Muscle of leg (tissue), 9 donors: ENCODE results near the gene DBI. TPM values are rescaled to one million over a fixed set of nuclear protein-coding genes. Genes with fewer than 3 reads are reported as not detected.

ENCODE experiments used
- polyA plus RNA-seq, 8 donors: library from polyadenylated mRNA; unstranded; fragments of 120-200 nt; gene quantifications; one replicate each; pipeline versions ENCODE4 v1.2.1 to v1.2.3, GENCODE V29; 2013; ENCODE audit warnings: inconsistent platforms in 1 of 8, low replicate concordance in 1 of 8; ENCODE audit not compliant: insufficient read length in 8 of 8, insufficient read depth in 1 of 8
- total RNA-seq: library from RNA; stranded (reverse); fragments of 120-200 nt; gene quantifications from one replicate; pipeline ENCODE4 v1.2.4, GENCODE V29; 2013

DBI gene
- total and polyA plus RNA-seq, 9 donors = 179 to 319 (median 269) TPM

Other genes starting within 250 kb of the DBI start
- gene C1QL2, start 208.2 kb upstream of the DBI start, total RNA-seq = not detected
- not detected for gene C1QL2, start 208.2 kb upstream of the DBI start, polyA plus RNA-seq
- gene STEAP3, start 143.1 kb upstream of the DBI start, total RNA-seq = 8.0 TPM
- 10 to 100 TPM in 6 of 8 donors, 1 to 10 TPM in 2; 8.1 to 21.0 (median 14.3) TPM for gene STEAP3, start 143.1 kb upstream of the DBI start, polyA plus RNA-seq
- gene C2orf76, start 143 bp upstream of the DBI start, total RNA-seq = 11.9 TPM
- 10 to 100 TPM in 2 of 8 donors, 1 to 10 TPM in 6; 8.9 to 11.8 (median 9.7) TPM for gene C2orf76, start 143 bp upstream of the DBI start, polyA plus RNA-seq
- gene TMEM37, start 64.9 kb downstream of the DBI start, total RNA-seq = 2.0 TPM
- gene TMEM37, start 64.9 kb downstream of the DBI start, polyA plus RNA-seq = 10 to 100 TPM in 1 of 8 donors, 1 to 10 TPM in 7; 3.3 to 10.9 (median 5.9) TPM
- not detected for gene SCTR, start 157.5 kb downstream of the DBI start, total RNA-seq
- gene SCTR, start 157.5 kb downstream of the DBI start, polyA plus RNA-seq = 1 to 10 TPM in 4 of 8 donors, under 1 TPM in 3, not detected in 1; 0.32 to 5.0 (median 1.1) TPM
- 0.22 TPM for gene CFAP221, start 177.5 kb downstream of the DBI start, total RNA-seq
- 1 to 10 TPM in 2 of 8 donors, under 1 TPM in 6; 0.48 to 4.2 (median 0.72) TPM for gene CFAP221, start 177.5 kb downstream of the DBI start, polyA plus RNA-seq